Neural progenitor cell (in vitro differentiated cells): Measurements from ENCODE around the gene ANKRD60. TPM values are rescaled to one million over a fixed set of nuclear protein-coding genes. Genes with fewer than 3 reads are reported as not detected.

Experiments
- DNase-seq: peaks from one replicate; pipeline ENCODE4 v3.0.0-alpha.2; 2016; ENCODE audit warnings: low spot score
- H2AFZ ChIP-seq: fragments of 200-600 bp; sonication (generic); replicated peaks from 2 replicates; pipeline ENCODE4 v1.6.1; 2016; ENCODE audit warnings: antibody characterized with exemption
- H3F3A ChIP-seq: fragments of 200-600 bp; sonication (generic); 2 replicates; pipeline ENCODE4 v1.6.1; 2016; ENCODE audit warnings: antibody characterized with exemption, low read depth
- H3K27ac ChIP-seq: fragments of 200-600 bp; sonication (generic); 2 replicates; pipeline ENCODE4 v1.5.1; 2016; ENCODE audit warnings: mild to moderate bottlenecking
- H3K27me3 ChIP-seq: fragments of 200-600 bp; sonication (generic); 2 replicates; pipeline ENCODE4 v1.6.1; 2016; ENCODE audit warnings: mild to moderate bottlenecking, moderate library complexity
- H3K36me3 ChIP-seq: fragments of 200-600 bp; sonication (generic); 2 replicates; pipeline ENCODE4 v1.5.1; 2016
- H3K4me1 ChIP-seq: fragments of 200-600 bp; sonication (generic); 2 replicates; pipeline ENCODE4 v1.6.1; 2016; ENCODE audit warnings: mixed run types
- H3K4me2 ChIP-seq: fragments of 200-600 bp; sonication (generic); 2 replicates; pipeline ENCODE4 v1.6.1; 2016
- H3K4me3 ChIP-seq: fragments of 200-600 bp; sonication (generic); 2 replicates; pipeline ENCODE4 v1.5.1; 2016
- H3K79me2 ChIP-seq: fragments of 200-600 bp; sonication (generic); 2 replicates; pipeline ENCODE4 v1.6.1; 2016; ENCODE audit warnings: low read depth
- H3K9ac ChIP-seq: fragments of 200-600 bp; sonication (generic); 2 replicates; pipeline ENCODE4 v1.6.1; 2016
- H3K9me3 ChIP-seq: fragments of 200-600 bp; sonication (generic); 2 replicates; pipeline ENCODE4 v1.5.1; 2016; ENCODE audit warnings: low read depth
- H4K20me1 ChIP-seq: fragments of 200-600 bp; sonication (generic); 2 replicates; pipeline ENCODE4 v1.6.1; 2016; ENCODE audit warnings: low read depth
- H3K27ac Mint-ChIP-seq: 3 replicates; pipeline ENCODE4 v1.8.0; 2021; ENCODE audit warnings: mixed read lengths
- H3K27me3 Mint-ChIP-seq: 2 replicates; pipeline ENCODE4 v1.8.0; 2022; ENCODE audit warnings: low read depth, mild to moderate bottlenecking, inconsistent platforms, moderate library complexity, mixed read lengths; ENCODE audit not compliant: insufficient read depth
- H3K36me3 Mint-ChIP-seq: 3 replicates; pipeline ENCODE4 v1.8.0; 2021; ENCODE audit warnings: mixed read lengths
- H3K4me1 Mint-ChIP-seq: 3 replicates; pipeline ENCODE4 v1.8.0; 2021; ENCODE audit warnings: mixed read lengths
- H3K4me3 Mint-ChIP-seq: 3 replicates; pipeline ENCODE4 v1.8.0; 2021; ENCODE audit warnings: mild to moderate bottlenecking, moderate library complexity, mixed read lengths
- H3K9me3 Mint-ChIP-seq: 3 replicates; pipeline ENCODE4 v1.8.0; 2020; ENCODE audit warnings: mixed read lengths
- CTCF ChIP-seq: fragments of 200-600 bp; sonication (generic); IDR thresholded peaks from 2 replicates; pipeline ENCODE4 v1.5.1; 2017; ENCODE audit warnings: antibody characterized with exemption, mild to moderate bottlenecking
- EZH2 ChIP-seq: fragments of 200-600 bp; sonication (generic); IDR thresholded peaks from 2 replicates; pipeline ENCODE4 v1.6.1; 2017; ENCODE audit warnings: antibody characterized with exemption, mild to moderate bottlenecking, moderate library complexity
- EZH2phosphoT487 ChIP-seq: fragments of 200-600 bp; sonication (generic); IDR thresholded peaks from 2 replicates; pipeline ENCODE4 v1.6.1; 2017; ENCODE audit warnings: antibody characterized with exemption
- total RNA-seq: library from RNA; depleted of rRNA; stranded (reverse); fragments of >200 nt; gene quantifications from 2 replicates; pipeline ENCODE4 v1.2.3, GENCODE V29; 2015; ENCODE audit warnings: low replicate concordance

Gene ANKRD60
- total RNA-seq, 1 donor from 2014 or later, result not detected

GRCh38 chr20:58209652-58210397 is 18.6 kb downstream of the ANKRD60 start:
- Histone ChIP-seq H3K9me3 (no peaks in the 10 kb centered on the region), H4K20me1 (no peaks in the 10 kb centered on the region), H3K27me3 (no peaks in the 10 kb centered on the region), H3K4me3 (no peak overlapping the region), H3K9ac (no peak overlapping the region), H3K4me2 (no peak overlapping the region), H3K27ac (no peak overlapping the region), H3F3A (peaks cover 7% of the 10 kb centered on the region), H3K4me1 (no peaks in the 10 kb centered on the region), H3K79me2 (no peaks in the 10 kb centered on the region), H2AFZ (peak overlapping the region; percentile 28), H3K36me3 (no peaks in the 10 kb centered on the region)
- DNase-seq, result peak; percentile 92
- peak; percentile 100 for TF ChIP-seq CTCF
- no peak for TF ChIP-seq EZH2phosphoT487
- H3K27me3 Mint-ChIP-seq, result peaks cover 7% of the 10 kb centered on the region
- H3K36me3 Mint-ChIP-seq, result no peaks in the 10 kb centered on the region
- H3K4me3 Mint-ChIP-seq, result no peak overlapping the region
- peaks cover 12% of the 10 kb centered on the region for H3K4me1 Mint-ChIP-seq
- H3K27ac Mint-ChIP-seq, result no peak overlapping the region
- H3K9me3 Mint-ChIP-seq, result no peaks in the 10 kb centered on the region

- Mint-ChIP-seq H3K27me3 (peaks cover 7% of the 10 kb centered on the region), H3K4me1 (peaks cover 11% of the 10 kb centered on the region), H3K36me3 (no peaks in the 10 kb centered on the region), H3K27ac (no peak overlapping the region), H3K4me3 (no peak overlapping the region), H3K9me3 (no peaks in the 10 kb centered on the region)
- no peaks in the 10 kb centered on the region for H3K36me3 ChIP-seq
- H3F3A ChIP-seq, result peaks cover 7% of the 10 kb centered on the region
- no peaks in the 10 kb centered on the region for H3K9me3 ChIP-seq
- H3K9ac ChIP-seq, result no peak overlapping the region
- H3K27me3 ChIP-seq, result no peaks in the 10 kb centered on the region
- no peak overlapping the region for H3K27ac ChIP-seq
- H2AFZ ChIP-seq, result no peak overlapping the region
- no peaks in the 10 kb centered on the region for H3K4me1 ChIP-seq
- no peaks in the 10 kb centered on the region for H3K79me2 ChIP-seq
- H4K20me1 ChIP-seq, result no peaks in the 10 kb centered on the region
- no peak overlapping the region for H3K4me3 ChIP-seq
- peak; percentile 31 for DNase-seq
- H3K4me2 ChIP-seq, result no peak overlapping the region
- no peak for TF ChIP-seq EZH2
- TF ChIP-seq CTCF, result no peak
- no peak for TF ChIP-seq EZH2phosphoT487
These were observed 19.5 kb downstream of the ANKRD60 start for GRCh38 chr20:58208944-58209343.

- TF ChIP-seq EZH2phosphoT487 (no peak), CTCF (no peak), EZH2 (no peak)
- peaks cover 7% of the 10 kb centered on the region for H3K4me1 Mint-ChIP-seq
These were observed 22.6 kb downstream of the ANKRD60 start for GRCh38 chr20:58205850-58206249.

More at GRCh38 chr20:58205850-58206249, 22.6 kb downstream of the ANKRD60 start:
- Mint-ChIP-seq H3K27me3 (peaks cover 7% of the 10 kb centered on the region), H3K36me3 (no peaks in the 10 kb centered on the region), H3K4me3 (no peak overlapping the region), H3K9me3 (no peaks in the 10 kb centered on the region), H3K27ac (no peak overlapping the region)
- no peak for DNase-seq
- H3F3A ChIP-seq, result peaks cover 7% of the 10 kb centered on the region
- no peaks in the 10 kb centered on the region for H3K36me3 ChIP-seq
- H3K4me1 ChIP-seq, result no peaks in the 10 kb centered on the region
- no peak overlapping the region for H3K4me2 ChIP-seq
- no peak overlapping the region for H2AFZ ChIP-seq
- no peak overlapping the region for H3K9ac ChIP-seq
- no peaks in the 10 kb centered on the region for H4K20me1 ChIP-seq
- no peaks in the 10 kb centered on the region for H3K27me3 ChIP-seq
- H3K9me3 ChIP-seq, result no peaks in the 10 kb centered on the region
- H3K4me3 ChIP-seq, result no peak overlapping the region
- no peak overlapping the region for H3K27ac ChIP-seq
- H3K79me2 ChIP-seq, result no peaks in the 10 kb centered on the region
